ENCODE measurements around the gene WDR5. TPM values are rescaled to one million over a fixed set of nuclear protein-coding genes. Genes with fewer than 3 reads are reported as not detected.

WDR5 gene
- 23.2 TPM for total RNA-seq

GRCh38 chr9:134135343-134136117, at the start of gene WDR5:
Gene WDR5 (plus strand): TSS chr9:134136082. CDS start chr9:134139878, 3,796 bp downstream.

Small RNA genes within 50 kb of the gene (small RNA-seq; reads per million reads assigned to genes)
- 19.8 reads per million, percentile 92 among the genes with 10 or more reads in this experiment for gene RNU6ATAC (ENCODE audit: low replicate concordance)

Other genes starting within 250 kb of the WDR5 start
- 45.4 TPM for gene VAV2, start 143.8 kb upstream of the WDR5 start, total RNA-seq
- 30.0 TPM for gene BRD3OS, start 110.6 kb upstream of the WDR5 start, total RNA-seq
- 39.1 TPM for gene BRD3, start 68.1 kb upstream of the WDR5 start, total RNA-seq
- under 0.01 TPM for gene RNU6ATAC, start 28.5 kb downstream of the WDR5 start, total RNA-seq
- 11.9 TPM for gene RXRA, start 190.4 kb downstream of the WDR5 start, total RNA-seq